Measurements from ENCODE around the gene ATP8A2.

The ATP8A2 gene

DNA sequence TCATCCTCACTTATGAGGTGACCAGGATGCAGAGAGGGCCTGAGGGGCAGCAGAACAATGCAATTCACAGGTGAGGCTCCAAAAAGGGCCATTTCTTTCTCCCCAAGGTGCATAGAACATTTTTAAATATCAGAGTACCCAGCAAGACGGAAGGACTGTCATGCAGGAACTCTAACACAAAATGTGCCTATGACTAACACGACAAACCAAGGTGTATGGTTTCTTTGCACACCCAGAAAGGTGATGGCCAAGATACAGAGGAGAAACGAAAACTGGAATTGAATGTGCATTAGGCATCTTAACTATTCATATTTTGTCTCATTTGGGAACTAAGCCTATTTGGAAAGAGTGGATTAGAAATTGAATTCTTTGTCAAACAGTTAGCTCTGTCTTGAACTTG is 650.2 kb downstream of the ATP8A2 start:
- TF ChIP-seq, protein P1, sequence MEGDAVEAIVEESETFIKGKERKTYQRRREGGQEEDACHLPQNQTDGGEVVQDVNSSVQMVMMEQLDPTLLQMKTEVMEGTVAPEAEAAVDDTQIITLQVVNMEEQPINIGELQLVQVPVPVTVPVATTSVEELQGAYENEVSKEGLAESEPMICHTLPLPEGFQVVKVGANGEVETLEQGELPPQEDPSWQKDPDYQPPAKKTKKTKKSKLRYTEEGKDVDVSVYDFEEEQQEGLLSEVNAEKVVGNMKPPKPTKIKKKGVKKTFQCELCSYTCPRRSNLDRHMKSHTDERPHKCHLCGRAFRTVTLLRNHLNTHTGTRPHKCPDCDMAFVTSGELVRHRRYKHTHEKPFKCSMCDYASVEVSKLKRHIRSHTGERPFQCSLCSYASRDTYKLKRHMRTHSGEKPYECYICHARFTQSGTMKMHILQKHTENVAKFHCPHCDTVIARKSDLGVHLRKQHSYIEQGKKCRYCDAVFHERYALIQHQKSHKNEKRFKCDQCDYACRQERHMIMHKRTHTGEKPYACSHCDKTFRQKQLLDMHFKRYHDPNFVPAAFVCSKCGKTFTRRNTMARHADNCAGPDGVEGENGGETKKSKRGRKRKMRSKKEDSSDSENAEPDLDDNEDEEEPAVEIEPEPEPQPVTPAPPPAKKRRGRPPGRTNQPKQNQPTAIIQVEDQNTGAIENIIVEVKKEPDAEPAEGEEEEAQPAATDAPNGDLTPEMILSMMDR (IDR thresholded peaks at IDR 0.05): no peak
- DNase-seq (ENCODE audit: low spot score): no peak
- H3K4me3 ChIP-seq: no peak overlapping the region
- no peak overlapping the region for H3K27ac ChIP-seq

DNA sequence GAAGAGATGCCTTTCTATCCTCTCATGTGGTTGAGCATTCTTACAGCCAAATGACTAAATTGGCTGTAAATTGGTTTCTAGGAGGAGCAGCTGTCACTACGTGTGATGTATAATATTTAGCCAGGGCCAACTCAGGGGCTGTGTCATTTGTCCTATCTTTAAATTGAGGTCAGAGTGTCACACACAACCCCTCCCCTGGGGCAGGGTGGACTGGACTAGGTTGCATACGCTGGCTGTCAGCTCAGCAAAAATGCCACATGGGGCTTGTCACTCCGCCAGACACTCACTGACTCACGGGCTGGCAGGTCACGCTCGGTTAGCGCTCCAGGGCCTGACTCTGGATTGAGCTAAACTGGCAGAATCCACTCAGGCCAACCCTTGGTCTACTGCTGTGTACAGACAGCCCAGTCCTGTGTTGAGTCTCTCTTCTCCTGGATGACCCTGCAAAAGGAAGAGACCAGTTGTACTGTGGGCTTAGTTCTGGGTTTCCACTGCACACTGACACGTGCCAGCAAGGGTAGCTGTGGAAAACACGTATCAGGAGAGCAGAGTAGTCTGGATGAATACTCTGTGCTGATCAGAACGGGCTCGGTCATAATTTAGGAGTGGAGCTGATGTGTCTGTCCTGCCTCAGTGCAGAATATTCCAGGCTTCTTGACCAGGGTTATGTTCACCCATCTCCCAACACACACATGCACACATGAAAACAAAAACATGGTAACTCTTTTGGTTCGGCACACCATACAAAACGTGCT is 650.9 kb downstream of the ATP8A2 start:
- no peak for DNase-seq (ENCODE audit: low spot score)
- no peak overlapping the region for H3K4me3 ChIP-seq
- no peak overlapping the region for H3K27ac ChIP-seq
- TF ChIP-seq, protein P1 (IDR thresholded peaks at IDR 0.05): no peak

DNA sequence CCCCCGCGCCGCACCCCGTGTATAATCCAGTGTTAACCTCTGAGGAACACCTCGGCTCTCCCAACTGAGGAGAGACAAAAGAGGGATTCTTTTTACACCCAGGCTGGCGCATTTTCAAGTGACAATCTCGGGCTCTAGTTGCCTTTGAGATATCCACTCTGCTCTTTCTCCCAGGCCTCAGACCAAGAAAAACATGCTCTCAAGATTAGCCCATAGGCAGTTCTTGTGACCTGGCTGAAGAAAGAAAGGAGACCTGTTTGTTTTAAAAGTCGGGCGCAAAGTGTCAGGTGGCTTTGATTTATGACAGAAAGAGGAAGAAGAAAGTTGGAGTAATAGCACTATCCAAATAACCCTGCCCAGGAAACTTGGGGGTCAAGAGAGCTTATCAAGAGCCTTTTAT is 652.8 kb downstream of the ATP8A2 start:
- TF ChIP-seq, protein P1 (IDR thresholded peaks at IDR 0.05): no peak
- no peak for DNase-seq (ENCODE audit: low spot score)
- H3K27ac ChIP-seq: no peak overlapping the region

DNA sequence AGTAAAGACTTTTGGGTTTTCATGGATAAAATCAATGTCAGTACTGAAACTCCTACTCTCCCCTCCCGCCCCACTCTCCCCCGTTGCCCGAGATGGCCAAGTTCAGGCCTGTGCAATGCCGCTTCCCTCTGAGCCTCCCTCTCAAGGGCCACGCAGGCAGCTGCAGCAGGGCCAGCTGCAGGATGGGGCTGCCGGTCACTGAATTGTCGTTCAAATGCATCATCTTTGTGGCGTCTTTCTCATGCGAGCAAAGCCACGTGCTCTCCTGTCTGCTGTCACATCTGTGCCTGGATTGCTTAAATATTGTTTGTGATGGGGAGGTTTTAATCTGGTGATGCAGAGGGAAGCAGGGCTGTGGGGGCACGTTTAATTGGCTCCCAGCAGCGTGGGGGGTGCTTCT is 653.4 kb downstream of the ATP8A2 start:
- no peak for DNase-seq (ENCODE audit: low spot score)
- Histone ChIP-seq H3K4me3 (no peak overlapping the region), H3K27ac (no peak overlapping the region)
- TF ChIP-seq, protein P1 (IDR thresholded peaks at IDR 0.05): no peak

More for the DNA sequence above, 652.8 kb downstream of the ATP8A2 start:
- no peak overlapping the region for H3K4me3 ChIP-seq

DNA sequence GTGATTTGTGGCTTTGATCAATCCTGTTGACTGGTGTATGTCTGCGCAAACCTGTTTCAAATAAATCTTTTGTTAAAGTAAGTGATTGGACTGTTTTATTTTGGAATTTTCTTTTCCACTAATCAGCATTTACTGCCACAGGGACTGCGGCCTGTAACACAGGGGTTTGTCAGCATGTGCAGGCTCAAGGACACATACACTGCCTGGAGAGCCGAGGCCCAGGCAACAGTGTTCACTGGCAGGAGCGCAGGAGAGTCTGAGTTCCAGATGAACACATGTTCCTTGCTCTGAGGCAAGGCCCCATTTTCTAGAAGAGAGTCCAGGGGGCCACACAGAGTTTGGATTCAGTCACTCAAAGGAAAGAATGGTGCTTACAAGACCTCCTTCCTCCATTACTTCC is 654.0 kb downstream of the ATP8A2 start:
- TF ChIP-seq, protein P1 (IDR thresholded peaks at IDR 0.05): no peak
- DNase-seq (ENCODE audit: low spot score): no peak

DNA sequence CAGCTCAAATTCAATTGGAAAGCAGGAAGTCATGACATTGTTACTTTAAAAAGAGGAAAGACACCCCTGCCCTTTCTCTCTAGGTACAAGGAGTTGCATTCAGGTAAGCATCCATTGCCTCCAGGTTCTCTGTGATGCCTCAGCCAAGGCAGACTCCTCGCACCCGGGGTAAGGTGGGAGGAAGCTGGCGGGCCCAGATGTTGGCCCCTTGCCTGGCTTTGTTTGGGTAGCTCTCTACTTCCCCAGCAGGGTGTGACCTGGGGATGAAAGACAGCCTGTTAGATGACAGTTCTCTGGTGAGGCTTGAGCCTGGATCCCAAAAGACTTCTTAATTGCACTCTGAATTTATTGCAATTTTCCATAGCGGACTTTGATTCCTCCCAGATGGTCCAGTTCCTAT is 654.4 kb downstream of the ATP8A2 start:
- H3K4me3 ChIP-seq: no peak overlapping the region
- no peak for DNase-seq (ENCODE audit: low spot score)
- TF ChIP-seq, protein P1 (IDR thresholded peaks at IDR 0.05): no peak
- H3K27ac ChIP-seq: no peak overlapping the region

More for the DNA sequence above, 654.0 kb downstream of the ATP8A2 start:
- H3K4me3 ChIP-seq: no peak overlapping the region
- no peak overlapping the region for H3K27ac ChIP-seq

DNA sequence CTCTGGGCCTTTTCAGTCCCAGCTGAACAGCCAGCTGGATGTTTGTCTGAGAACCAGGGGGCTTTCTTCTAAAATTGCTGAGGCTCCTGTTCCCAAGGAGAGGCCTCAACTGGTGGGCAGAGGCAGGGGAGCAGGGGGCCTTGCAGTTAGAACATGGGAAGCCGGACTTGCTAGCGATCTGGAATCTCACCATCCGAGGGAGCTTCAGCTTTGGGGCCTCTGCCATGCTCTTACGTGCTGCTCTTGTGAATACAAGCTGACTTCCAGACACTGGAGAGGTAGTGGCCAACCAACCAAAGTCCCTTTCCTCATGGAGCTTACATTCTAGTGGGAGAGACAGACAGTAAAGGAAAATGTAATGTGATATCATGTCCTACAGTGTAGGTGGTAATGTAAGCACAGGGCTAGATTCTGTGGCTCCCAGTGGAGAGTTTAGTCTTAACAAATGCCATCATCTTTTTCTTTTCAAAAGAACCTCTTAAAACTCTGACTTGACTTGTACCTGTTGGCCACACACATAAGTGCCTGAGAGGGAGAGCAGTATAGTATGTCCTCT is 657.9 kb downstream of the ATP8A2 start:
- no peak overlapping the region for H3K27ac ChIP-seq
- TF ChIP-seq, protein P1 (IDR thresholded peaks at IDR 0.05): no peak

More for the DNA sequence above, 657.9 kb downstream of the ATP8A2 start:
- H3K4me3 ChIP-seq: no peak overlapping the region
- DNase-seq (ENCODE audit: low spot score): no peak

Measured in coronary artery (tissue), 2 donors.